ENCODE data around the gene PHYHIPL.

GRCh38 chr10:59281861-59282260 lies 105.4 kb downstream of the PHYHIPL start:
- no peak for TF ChIP-seq CTCF (IDR thresholded peaks at IDR 0.05)
- no peak for TF ChIP-seq POLR2A (IDR thresholded peaks at IDR 0.05)

Data from lower leg skin (tissue), 3 donors.